Activated naive CD8-positive, alpha-beta T cell treated with anti-CD3 and anti-CD28 coated beads, Interleukin-2, amount 50 U/mL, for 24 hours (primary cell): ENCODE measurements around the gene RPS23.

Source experiments
- ATAC-seq: fragments of 150-1000 bp; cut with Tn5 transposase; one replicate; pipeline ENCODE4 v1.10.0; 2021
- DNase-seq: peaks from one replicate; pipeline ENCODE4 v3.0.0; 2021
- H3K27ac Mint-ChIP-seq: one replicate; pipeline ENCODE4 v1.8.0; 2021; ENCODE audit warnings: mild to moderate bottlenecking, mixed read lengths
- H3K27me3 Mint-ChIP-seq: one replicate; pipeline ENCODE4 v1.8.0; 2021; ENCODE audit warnings: mixed read lengths
- H3K36me3 Mint-ChIP-seq: one replicate; pipeline ENCODE4 v1.8.0; 2021; ENCODE audit warnings: low read depth, mixed read lengths
- H3K4me1 Mint-ChIP-seq: one replicate; pipeline ENCODE4 v1.8.0; 2021; ENCODE audit warnings: mixed read lengths
- H3K4me3 Mint-ChIP-seq: one replicate; pipeline ENCODE4 v1.8.0; 2021; ENCODE audit warnings: mild to moderate bottlenecking, moderate library complexity, mixed read lengths
- H3K9me3 Mint-ChIP-seq: one replicate; pipeline ENCODE4 v1.8.0; 2021; ENCODE audit warnings: mixed read lengths

Gene RPS23

DNA sequence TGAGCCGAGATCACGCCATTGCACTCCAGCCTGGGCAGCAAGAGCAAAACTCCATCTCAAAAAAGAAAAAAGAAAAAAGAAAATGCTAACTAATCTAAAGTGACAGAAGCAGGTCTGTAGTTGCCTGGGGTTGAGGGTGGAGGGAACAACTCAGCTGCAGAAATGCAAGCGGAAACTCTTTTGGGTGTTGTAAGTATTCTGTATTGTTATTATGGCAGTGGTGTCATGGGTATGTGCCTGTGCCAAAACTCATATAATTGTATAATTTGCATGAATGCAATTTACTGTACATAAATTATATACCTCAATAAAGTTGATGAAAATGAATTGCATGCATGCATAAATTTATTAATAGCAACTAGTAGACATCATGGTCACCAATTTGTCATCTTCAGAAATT, 23.0 kb upstream of the RPS23 start:
- Mint-ChIP-seq H3K27ac (no peak overlapping the region), H3K27me3 (no peaks in the 10 kb centered on the region), H3K4me1 (no peaks in the 10 kb centered on the region), H3K9me3 (peaks cover 3% of the 10 kb centered on the region), H3K4me3 (no peak overlapping the region), H3K36me3 (peaks cover 4% of the 10 kb centered on the region)
- no peak for DNase-seq
- ATAC-seq: no peak

DNA sequence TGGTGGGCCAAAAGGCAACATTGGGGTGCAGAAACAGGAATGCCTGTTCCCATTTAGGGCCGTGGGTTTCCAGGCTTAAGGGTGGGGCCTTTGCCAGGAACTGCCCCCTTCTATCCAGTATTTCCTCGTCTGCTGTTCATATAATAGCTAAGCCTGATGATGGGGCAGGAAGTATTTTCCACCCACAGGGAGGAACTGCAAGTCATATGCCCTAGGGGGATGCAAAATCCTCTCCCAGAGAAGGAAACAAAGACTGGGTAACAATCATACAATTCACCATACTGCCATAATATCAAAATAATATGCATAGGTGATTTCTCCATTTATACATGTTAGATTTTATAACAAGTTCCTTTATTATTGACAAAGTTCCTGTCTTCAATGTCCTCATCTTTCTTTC, 20.5 kb upstream of the RPS23 start:
- Mint-ChIP-seq H3K36me3 (peaks cover 2% of the 10 kb centered on the region), H3K9me3 (peaks cover 3% of the 10 kb centered on the region), H3K4me1 (no peaks in the 10 kb centered on the region), H3K27me3 (no peaks in the 10 kb centered on the region), H3K27ac (no peak overlapping the region), H3K4me3 (no peak overlapping the region)
- DNase-seq: no peak
- no peak for ATAC-seq

DNA sequence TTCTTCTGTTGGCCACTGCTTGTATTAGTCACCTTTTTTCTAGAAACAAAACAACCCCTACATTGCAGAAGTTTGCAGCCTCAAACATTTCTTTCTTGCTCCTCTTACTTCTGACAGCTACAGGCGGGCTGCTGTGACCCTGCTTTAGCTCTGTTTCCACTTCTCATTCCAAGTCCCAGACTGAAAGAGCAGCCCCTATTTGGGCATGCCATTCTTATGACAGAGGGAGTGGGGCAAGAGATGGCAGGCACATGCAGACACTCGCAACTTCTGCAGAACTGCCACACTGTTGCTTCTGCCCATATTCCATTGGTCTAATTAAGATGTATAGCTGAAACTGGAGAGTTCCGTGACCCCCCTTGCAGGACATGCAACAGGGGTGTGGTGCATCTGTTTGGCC, 19.6 kb upstream of the RPS23 start:
- H3K36me3 Mint-ChIP-seq: peaks cover 2% of the 10 kb centered on the region
- no peaks in the 10 kb centered on the region for H3K4me1 Mint-ChIP-seq
- ATAC-seq (no peak), DNase-seq (no peak)
- no peaks in the 10 kb centered on the region for H3K27me3 Mint-ChIP-seq
- H3K9me3 Mint-ChIP-seq: peaks cover 3% of the 10 kb centered on the region
- no peak overlapping the region for H3K4me3 Mint-ChIP-seq
- no peak overlapping the region for H3K27ac Mint-ChIP-seq

DNA sequence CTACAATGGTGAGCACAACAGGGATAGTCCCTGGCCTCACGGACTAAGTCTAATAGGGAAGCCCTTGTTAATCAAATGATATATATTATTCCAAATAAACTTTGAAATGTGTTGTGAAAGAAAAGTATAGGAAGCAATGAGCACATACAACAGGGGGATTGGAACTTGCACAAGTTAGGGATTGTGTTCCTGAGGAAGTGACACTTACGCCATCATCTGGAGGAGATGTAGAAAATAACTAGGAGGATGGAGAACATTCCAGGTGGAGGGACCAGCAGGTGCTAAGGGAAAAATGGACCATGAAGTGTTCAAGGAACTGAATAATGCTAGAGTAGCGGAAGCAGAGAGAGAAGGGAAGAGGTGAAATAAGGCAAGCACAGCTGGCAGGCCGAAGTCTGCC, 18.8 kb upstream of the RPS23 start:
- Mint-ChIP-seq H3K4me1 (no peaks in the 10 kb centered on the region), H3K27me3 (no peaks in the 10 kb centered on the region), H3K36me3 (peaks cover 2% of the 10 kb centered on the region), H3K9me3 (peaks cover 3% of the 10 kb centered on the region), H3K27ac (no peak overlapping the region), H3K4me3 (no peak overlapping the region)
- no peak for ATAC-seq
- DNase-seq: no peak

DNA sequence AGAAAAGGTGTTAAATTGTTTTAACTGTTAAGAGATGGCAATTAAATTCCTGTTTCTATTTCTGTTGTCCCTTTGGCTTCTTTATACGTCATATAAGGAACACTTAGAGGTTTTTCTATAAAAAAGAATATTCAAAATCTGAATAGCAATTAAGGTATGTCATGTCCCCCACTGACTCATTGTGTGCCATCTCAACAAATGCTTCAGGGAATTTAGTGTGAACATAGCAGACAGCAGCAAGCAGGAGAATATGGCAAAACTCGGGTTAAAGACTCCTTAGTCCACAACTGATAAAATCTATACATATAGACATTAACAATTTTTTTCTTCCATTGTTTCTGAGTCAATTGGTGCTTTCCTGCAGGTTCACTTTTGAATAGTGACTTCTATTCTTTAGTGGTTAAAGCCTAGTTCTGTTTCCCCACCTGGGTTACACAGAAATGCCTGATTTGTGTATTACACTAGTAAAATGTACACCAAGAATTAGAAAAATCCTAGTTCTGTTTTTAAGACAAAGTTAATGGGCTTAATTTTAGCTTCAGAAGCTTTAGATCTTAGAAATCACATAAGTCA, 17.9 kb upstream of the RPS23 start:
- Mint-ChIP-seq H3K27ac (no peak overlapping the region), H3K4me1 (no peaks in the 10 kb centered on the region), H3K27me3 (no peaks in the 10 kb centered on the region), H3K36me3 (peaks cover 2% of the 10 kb centered on the region), H3K9me3 (peaks cover 3% of the 10 kb centered on the region), H3K4me3 (no peak overlapping the region)
- DNase-seq (no peak), ATAC-seq (no peak)

DNA sequence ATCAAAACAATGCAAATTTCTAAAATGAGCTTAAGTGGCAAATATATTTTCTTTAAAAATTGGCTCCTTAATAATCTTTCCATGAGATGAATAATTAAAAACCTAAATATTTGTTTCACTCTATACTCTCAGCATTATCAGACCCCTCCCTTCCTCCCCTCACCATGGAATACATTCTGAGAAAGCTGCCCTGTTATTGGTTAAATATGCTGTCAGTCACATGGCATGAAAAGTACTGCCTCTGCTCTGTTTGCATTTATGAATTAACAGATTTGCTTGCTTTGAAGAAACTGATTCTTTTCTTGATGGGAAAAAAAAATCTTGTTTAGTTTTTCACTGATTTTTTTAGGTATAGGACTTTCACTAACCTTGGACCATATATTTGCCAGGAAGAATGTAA, 17.0 kb upstream of the RPS23 start:
- H3K36me3 Mint-ChIP-seq: peaks cover 2% of the 10 kb centered on the region
- peaks cover 3% of the 10 kb centered on the region for H3K9me3 Mint-ChIP-seq
- no peaks in the 10 kb centered on the region for H3K4me1 Mint-ChIP-seq
- no peak overlapping the region for H3K27ac Mint-ChIP-seq
- ATAC-seq (no peak), DNase-seq (no peak)
- no peak overlapping the region for H3K4me3 Mint-ChIP-seq
- no peaks in the 10 kb centered on the region for H3K27me3 Mint-ChIP-seq

DNA sequence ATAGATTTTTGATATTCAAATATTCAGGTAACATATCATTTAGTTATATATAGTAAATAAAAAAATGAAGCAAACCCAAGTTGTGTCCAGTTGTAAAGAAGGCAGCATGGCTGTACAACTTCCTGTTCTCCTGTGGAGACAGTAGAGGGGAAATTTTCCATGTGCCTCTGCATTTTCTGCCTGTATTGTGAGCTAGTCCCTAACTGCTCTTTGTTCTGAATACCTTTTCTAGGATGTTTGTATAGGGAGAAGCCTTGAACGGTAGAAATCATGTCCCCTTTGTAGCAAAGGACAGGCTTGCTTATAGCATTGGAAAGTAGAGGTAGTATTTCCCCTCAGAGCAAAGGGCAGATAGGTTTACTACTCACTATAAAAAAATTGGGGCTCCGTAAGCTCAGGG, 13.3 kb upstream of the RPS23 start:
- Mint-ChIP-seq H3K4me3 (no peak overlapping the region), H3K27me3 (no peaks in the 10 kb centered on the region), H3K4me1 (no peaks in the 10 kb centered on the region), H3K36me3 (peaks cover 2% of the 10 kb centered on the region), H3K27ac (no peak overlapping the region), H3K9me3 (no peaks in the 10 kb centered on the region)
- ATAC-seq (no peak), DNase-seq (no peak)

DNA sequence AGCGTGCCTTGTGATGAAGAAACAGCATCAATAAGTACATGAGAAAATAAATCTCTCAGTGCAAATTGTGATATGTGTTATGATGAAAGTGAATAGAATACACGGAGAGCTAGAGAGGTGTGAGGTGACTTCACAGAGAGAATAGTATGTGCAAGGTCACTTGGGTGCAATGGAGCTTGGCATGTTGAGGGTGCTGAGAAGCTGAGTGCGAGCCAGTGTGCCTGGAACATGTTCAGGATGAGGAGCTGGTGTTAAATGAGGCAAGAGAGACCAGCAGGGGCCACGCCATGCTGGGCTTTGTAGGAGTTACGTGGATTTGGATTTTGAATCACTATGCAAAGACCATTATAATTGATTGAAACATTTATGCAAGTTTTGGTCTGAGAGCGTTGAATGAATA, 12.8 kb upstream of the RPS23 start:
- no peak for DNase-seq

DNA sequence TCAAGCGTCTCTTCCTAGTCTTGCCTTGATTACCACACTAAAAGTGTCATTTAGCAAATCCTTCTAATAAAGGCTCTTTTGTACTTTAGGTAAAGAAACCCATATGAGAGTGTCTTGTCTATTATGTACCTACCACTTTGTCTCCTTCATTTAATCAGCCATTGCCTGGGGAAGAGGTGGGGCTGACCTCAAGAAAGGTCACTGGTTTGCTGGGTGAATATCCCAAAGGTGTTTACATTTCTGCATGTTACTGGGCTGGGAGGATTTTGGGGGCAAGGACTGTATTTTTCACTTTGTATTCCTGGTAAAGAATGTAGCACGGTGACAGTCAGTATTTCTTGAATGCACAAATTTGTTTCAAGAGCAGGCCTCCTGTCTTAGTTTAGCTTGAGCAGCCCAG, 11.9 kb upstream of the RPS23 start:
- Mint-ChIP-seq H3K9me3 (no peaks in the 10 kb centered on the region), H3K27me3 (no peaks in the 10 kb centered on the region), H3K4me1 (peaks cover 3% of the 10 kb centered on the region), H3K27ac (no peak overlapping the region), H3K4me3 (no peak overlapping the region), H3K36me3 (peaks cover 2% of the 10 kb centered on the region)
- ATAC-seq (no peak), DNase-seq (no peak)

More for the DNA sequence above, 12.8 kb upstream of the RPS23 start:
- Mint-ChIP-seq H3K4me1 (no peaks in the 10 kb centered on the region), H3K27me3 (no peaks in the 10 kb centered on the region), H3K4me3 (no peak overlapping the region), H3K36me3 (peaks cover 2% of the 10 kb centered on the region), H3K27ac (no peak overlapping the region), H3K9me3 (no peaks in the 10 kb centered on the region)
- ATAC-seq: no peak

DNA sequence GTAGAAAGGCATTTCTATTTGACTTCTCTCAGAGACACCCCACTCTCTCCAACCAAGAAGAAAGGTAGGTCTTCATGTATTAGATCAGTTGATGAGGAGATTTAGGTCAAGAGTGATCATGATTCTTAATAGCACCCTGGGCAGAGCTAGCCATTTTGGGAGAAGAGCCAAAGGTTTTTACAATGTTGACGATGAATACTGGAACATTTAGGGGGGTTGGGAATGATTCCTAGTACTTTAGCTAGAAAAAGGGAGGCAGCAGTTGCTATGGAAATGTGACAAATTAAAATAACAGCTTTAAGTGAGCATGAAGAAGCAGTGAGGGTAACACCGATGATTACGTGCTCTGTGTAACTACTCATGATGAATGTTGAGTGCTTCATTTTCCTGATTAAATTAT, 9.5 kb upstream of the RPS23 start:
- H3K36me3 Mint-ChIP-seq: peaks cover 2% of the 10 kb centered on the region

DNA sequence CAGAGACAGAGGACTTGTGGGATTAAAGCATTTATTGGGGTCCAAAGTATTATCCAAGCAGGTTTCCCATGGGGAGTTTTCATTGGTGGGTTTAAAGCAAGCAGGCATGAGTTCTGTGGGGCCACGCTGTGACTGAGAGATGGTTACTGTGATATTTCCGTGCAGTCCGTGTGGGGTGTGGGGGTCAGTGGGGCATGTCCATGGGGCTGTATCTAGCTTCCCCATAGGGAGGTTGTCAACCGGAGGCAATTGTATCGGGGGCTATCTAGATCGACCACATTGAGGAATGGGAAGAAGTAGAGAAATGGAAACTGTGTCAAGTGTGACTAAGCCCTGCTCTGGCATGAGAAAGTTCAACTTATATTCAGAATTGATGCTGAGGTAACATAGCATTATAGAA, 7.1 kb upstream of the RPS23 start:
- H3K36me3 Mint-ChIP-seq: peaks cover 2% of the 10 kb centered on the region
- no peaks in the 10 kb centered on the region for H3K27me3 Mint-ChIP-seq
- ATAC-seq (no peak), DNase-seq (no peak)
- H3K9me3 Mint-ChIP-seq: no peaks in the 10 kb centered on the region
- H3K27ac Mint-ChIP-seq: no peak overlapping the region
- H3K4me3 Mint-ChIP-seq: no peak overlapping the region
- H3K4me1 Mint-ChIP-seq: peaks cover 11% of the 10 kb centered on the region

More for the DNA sequence above, 9.5 kb upstream of the RPS23 start:
- no peak for ATAC-seq
- Mint-ChIP-seq H3K4me3 (no peak overlapping the region), H3K4me1 (peaks cover 4% of the 10 kb centered on the region), H3K27ac (no peak overlapping the region), H3K27me3 (no peaks in the 10 kb centered on the region), H3K9me3 (no peaks in the 10 kb centered on the region)
- DNase-seq: no peak

DNA sequence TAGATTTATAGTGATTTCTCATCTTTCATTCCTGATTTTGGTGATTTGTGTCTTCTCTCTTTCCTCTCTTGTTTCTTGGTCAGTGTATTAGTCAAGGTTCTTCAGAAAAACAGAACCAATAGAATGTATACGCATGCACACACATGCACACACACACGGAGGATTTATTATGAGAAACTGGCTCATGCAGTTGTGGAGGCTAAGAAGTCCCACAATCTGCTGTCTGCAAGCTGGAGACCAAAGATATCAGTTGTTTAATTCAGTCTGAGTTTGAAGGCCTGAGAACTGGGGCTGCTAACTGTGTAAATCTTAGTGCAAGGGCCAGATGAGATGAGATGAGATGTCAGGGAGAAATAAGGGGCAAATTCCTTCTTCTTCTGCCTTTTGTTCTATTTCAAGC, 5.7 kb upstream of the RPS23 start:
- DNase-seq: no peak
- H3K9me3 Mint-ChIP-seq: no peaks in the 10 kb centered on the region
- peaks cover 22% of the 10 kb centered on the region for H3K4me1 Mint-ChIP-seq
- no peak for ATAC-seq
- no peak overlapping the region for H3K4me3 Mint-ChIP-seq
- H3K27me3 Mint-ChIP-seq: no peaks in the 10 kb centered on the region
- H3K27ac Mint-ChIP-seq: no peak overlapping the region
- H3K36me3 Mint-ChIP-seq: peaks cover 2% of the 10 kb centered on the region

DNA sequence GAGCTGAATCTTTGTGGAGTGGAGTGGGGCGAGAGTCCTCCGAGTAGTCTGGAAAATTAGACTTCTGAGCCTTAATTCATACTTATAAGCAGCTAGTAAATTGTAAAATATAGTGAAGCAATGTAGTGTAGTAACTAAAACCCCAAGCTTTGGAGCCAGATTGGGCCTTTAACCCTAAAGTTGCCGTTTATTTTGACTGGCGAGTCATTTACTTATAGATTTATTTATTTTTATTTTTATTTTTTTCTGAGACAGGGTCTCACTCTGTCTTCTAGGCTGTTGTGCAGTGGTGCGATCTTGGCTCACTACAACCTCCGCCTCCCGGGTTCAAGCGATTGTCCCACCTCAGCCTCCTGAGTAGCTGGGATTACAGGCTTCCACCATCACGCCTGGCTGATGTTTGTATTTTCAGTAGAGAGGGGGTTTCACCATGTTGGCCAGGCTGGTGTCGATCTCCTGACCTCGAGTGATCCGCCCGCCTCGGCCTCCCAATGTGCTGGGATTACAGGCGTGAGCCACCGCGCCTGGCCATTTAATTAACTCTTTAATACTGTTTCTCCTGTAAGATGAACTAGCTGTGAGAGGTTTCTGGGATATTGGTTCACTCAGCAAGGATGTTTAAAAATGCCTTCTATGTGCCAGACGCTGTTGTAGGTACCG, 687 bp upstream of the RPS23 start:
- Mint-ChIP-seq H3K36me3 (peaks cover 45% of the 10 kb centered on the region), H3K9me3 (no peaks in the 10 kb centered on the region), H3K4me3 (peak overlapping the region; percentile 93), H3K27me3 (no peaks in the 10 kb centered on the region), H3K27ac (peak overlapping the region; percentile 99), H3K4me1 (peaks cover 53% of the 10 kb centered on the region)
- no peak for DNase-seq
- no peak for ATAC-seq

DNA sequence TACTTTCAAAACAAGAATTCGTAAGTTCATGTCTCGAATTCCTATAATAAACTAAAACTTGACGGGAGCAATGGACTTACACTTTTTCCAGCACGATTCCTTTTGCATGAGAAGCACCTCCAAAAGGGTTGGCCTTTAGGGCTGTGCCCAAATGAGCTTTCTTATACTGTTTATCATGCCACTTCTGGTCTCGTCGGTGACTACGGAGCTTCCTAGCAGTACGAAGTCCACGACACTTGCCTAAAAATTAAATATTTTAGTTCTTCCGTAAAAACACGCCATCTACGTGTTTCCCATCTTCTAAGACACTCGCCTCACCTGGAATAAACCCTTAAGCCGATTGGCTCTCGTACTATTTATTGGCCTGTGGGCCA, 554 bp downstream of the RPS23 start:
- peak overlapping the region; percentile 99 for H3K27ac Mint-ChIP-seq
- H3K4me1 Mint-ChIP-seq: peaks cover 63% of the 10 kb centered on the region
- H3K27me3 Mint-ChIP-seq: no peaks in the 10 kb centered on the region
- H3K9me3 Mint-ChIP-seq: no peaks in the 10 kb centered on the region
- DNase-seq (no peak), ATAC-seq (no peak)
- peak overlapping the region; percentile 93 for H3K4me3 Mint-ChIP-seq
- H3K36me3 Mint-ChIP-seq: peaks cover 56% of the 10 kb centered on the region

DNA sequence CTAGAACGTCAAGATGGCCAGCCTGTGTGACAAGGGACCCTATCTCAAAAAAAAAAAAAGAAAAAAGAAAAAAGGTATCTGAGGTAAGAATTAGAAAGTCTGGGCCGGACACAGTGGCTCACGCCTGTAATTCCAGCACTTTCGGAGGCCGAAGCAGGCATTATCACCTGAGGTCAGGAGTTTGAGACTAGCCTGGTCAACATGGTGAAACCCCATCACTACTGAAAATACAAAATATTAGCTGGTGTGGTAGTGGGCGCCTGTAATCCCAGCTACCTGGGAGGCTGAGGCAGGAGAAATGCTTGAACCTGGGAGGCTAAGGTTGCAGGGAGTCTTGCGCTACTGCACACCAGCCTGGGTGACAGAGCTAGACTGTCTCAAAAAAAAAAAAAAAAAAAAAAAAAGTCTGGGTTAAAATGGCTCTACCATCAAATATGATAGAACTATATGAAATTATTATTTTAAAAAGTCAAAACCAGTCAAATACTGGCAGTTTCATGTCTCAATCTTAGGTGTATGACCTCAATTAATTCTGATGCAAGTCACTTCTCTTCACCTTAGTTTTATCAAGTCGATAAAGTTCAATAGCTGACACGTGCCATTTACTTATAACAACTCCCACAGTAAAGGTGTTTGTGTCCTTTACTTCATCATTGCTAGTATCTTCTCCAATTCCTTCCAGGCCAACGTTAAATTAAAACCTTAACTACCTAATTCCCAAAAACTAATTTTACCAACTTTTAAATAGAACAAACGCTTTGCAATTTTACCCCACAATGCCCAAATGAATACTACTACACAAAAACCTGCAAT, 1.1 kb downstream of the RPS23 start:
- ATAC-seq: no peak
- H3K36me3 Mint-ChIP-seq: peaks cover 59% of the 10 kb centered on the region
- peak overlapping the region; percentile 93 for H3K4me3 Mint-ChIP-seq
- no peaks in the 10 kb centered on the region for H3K27me3 Mint-ChIP-seq
- H3K4me1 Mint-ChIP-seq: peaks cover 66% of the 10 kb centered on the region
- peak overlapping the region; percentile 99 for H3K27ac Mint-ChIP-seq
- no peak for DNase-seq
- no peaks in the 10 kb centered on the region for H3K9me3 Mint-ChIP-seq
